Neural progenitor cell (in vitro differentiated cells): ENCODE results near the gene GPR143. TPM values are rescaled to one million over a fixed set of nuclear protein-coding genes. Genes with fewer than 3 reads are reported as not detected.

ENCODE experiments used
- DNase-seq: peaks from one replicate; pipeline ENCODE4 v3.0.0-alpha.2; 2016; ENCODE audit warnings: low spot score
- H2AFZ ChIP-seq: fragments of 200-600 bp; sonication (generic); replicated peaks from 2 replicates; pipeline ENCODE4 v1.6.1; 2016; ENCODE audit warnings: antibody characterized with exemption
- H3F3A ChIP-seq: fragments of 200-600 bp; sonication (generic); 2 replicates; pipeline ENCODE4 v1.6.1; 2016; ENCODE audit warnings: antibody characterized with exemption, low read depth
- H3K27ac ChIP-seq: fragments of 200-600 bp; sonication (generic); 2 replicates; pipeline ENCODE4 v1.5.1; 2016; ENCODE audit warnings: mild to moderate bottlenecking
- H3K27me3 ChIP-seq: fragments of 200-600 bp; sonication (generic); 2 replicates; pipeline ENCODE4 v1.6.1; 2016; ENCODE audit warnings: mild to moderate bottlenecking, moderate library complexity
- H3K36me3 ChIP-seq: fragments of 200-600 bp; sonication (generic); 2 replicates; pipeline ENCODE4 v1.5.1; 2016
- H3K4me1 ChIP-seq: fragments of 200-600 bp; sonication (generic); 2 replicates; pipeline ENCODE4 v1.6.1; 2016; ENCODE audit warnings: mixed run types
- H3K4me2 ChIP-seq: fragments of 200-600 bp; sonication (generic); 2 replicates; pipeline ENCODE4 v1.6.1; 2016
- H3K4me3 ChIP-seq: fragments of 200-600 bp; sonication (generic); 2 replicates; pipeline ENCODE4 v1.5.1; 2016
- H3K79me2 ChIP-seq: fragments of 200-600 bp; sonication (generic); 2 replicates; pipeline ENCODE4 v1.6.1; 2016; ENCODE audit warnings: low read depth
- H3K9ac ChIP-seq: fragments of 200-600 bp; sonication (generic); 2 replicates; pipeline ENCODE4 v1.6.1; 2016
- H3K9me3 ChIP-seq: fragments of 200-600 bp; sonication (generic); 2 replicates; pipeline ENCODE4 v1.5.1; 2016; ENCODE audit warnings: low read depth
- H4K20me1 ChIP-seq: fragments of 200-600 bp; sonication (generic); 2 replicates; pipeline ENCODE4 v1.6.1; 2016; ENCODE audit warnings: low read depth
- H3K27ac Mint-ChIP-seq: 3 replicates; pipeline ENCODE4 v1.8.0; 2021; ENCODE audit warnings: mixed read lengths
- H3K27me3 Mint-ChIP-seq: 2 replicates; pipeline ENCODE4 v1.8.0; 2022; ENCODE audit warnings: low read depth, mild to moderate bottlenecking, inconsistent platforms, moderate library complexity, mixed read lengths; ENCODE audit not compliant: insufficient read depth
- H3K36me3 Mint-ChIP-seq: 3 replicates; pipeline ENCODE4 v1.8.0; 2021; ENCODE audit warnings: mixed read lengths
- H3K4me1 Mint-ChIP-seq: 3 replicates; pipeline ENCODE4 v1.8.0; 2021; ENCODE audit warnings: mixed read lengths
- H3K4me3 Mint-ChIP-seq: 3 replicates; pipeline ENCODE4 v1.8.0; 2021; ENCODE audit warnings: mild to moderate bottlenecking, moderate library complexity, mixed read lengths
- H3K9me3 Mint-ChIP-seq: 3 replicates; pipeline ENCODE4 v1.8.0; 2020; ENCODE audit warnings: mixed read lengths
- CTCF ChIP-seq: fragments of 200-600 bp; sonication (generic); IDR thresholded peaks from 2 replicates; pipeline ENCODE4 v1.5.1; 2017; ENCODE audit warnings: antibody characterized with exemption, mild to moderate bottlenecking
- EZH2 ChIP-seq: fragments of 200-600 bp; sonication (generic); IDR thresholded peaks from 2 replicates; pipeline ENCODE4 v1.6.1; 2017; ENCODE audit warnings: antibody characterized with exemption, mild to moderate bottlenecking, moderate library complexity
- EZH2phosphoT487 ChIP-seq: fragments of 200-600 bp; sonication (generic); IDR thresholded peaks from 2 replicates; pipeline ENCODE4 v1.6.1; 2017; ENCODE audit warnings: antibody characterized with exemption
- total RNA-seq: library from RNA; depleted of rRNA; stranded (reverse); fragments of >200 nt; gene quantifications from 2 replicates; pipeline ENCODE4 v1.2.3, GENCODE V29; 2015; ENCODE audit warnings: low replicate concordance

Gene GPR143
- total RNA-seq, 1 donor from 2014 or later = 10.6 TPM

GRCh38 chrX:9677098-9677739 is 88.4 kb downstream of the GPR143 start:
- Histone ChIP-seq H3K4me2 (no peak overlapping the region), H3K27me3 (no peaks in the 10 kb centered on the region)
- peaks cover 14% of the 10 kb centered on the region for H3K9me3 Mint-ChIP-seq

GRCh38 chrX:9676738-9677097 is 88.9 kb downstream of the GPR143 start:
- H3K27ac Mint-ChIP-seq = no peak overlapping the region
- H3K9me3 ChIP-seq = no peaks in the 10 kb centered on the region

More at GRCh38 chrX:9677098-9677739, 88.4 kb downstream of the GPR143 start:
- peaks cover 60% of the 10 kb centered on the region for H3K36me3 Mint-ChIP-seq
- TF ChIP-seq EZH2phosphoT487 (no peak), CTCF (no peak), EZH2 (no peak)
- Histone ChIP-seq H3K36me3 (no peaks in the 10 kb centered on the region), H3F3A (no peaks in the 10 kb centered on the region), H3K9ac (no peak overlapping the region), H4K20me1 (no peaks in the 10 kb centered on the region), H3K4me3 (no peak overlapping the region), H3K79me2 (no peaks in the 10 kb centered on the region), H3K4me1 (no peaks in the 10 kb centered on the region), H3K27ac (no peak overlapping the region), H2AFZ (no peak overlapping the region), H3K9me3 (no peaks in the 10 kb centered on the region)
- no peak for DNase-seq
- H3K27ac Mint-ChIP-seq = no peak overlapping the region
- no peaks in the 10 kb centered on the region for H3K4me1 Mint-ChIP-seq
- no peak overlapping the region for H3K4me3 Mint-ChIP-seq
- peaks cover 3% of the 10 kb centered on the region for H3K27me3 Mint-ChIP-seq

GRCh38 chrX:9676306-9676705 is 89.3 kb downstream of the GPR143 start:
- H3K4me1 Mint-ChIP-seq = no peaks in the 10 kb centered on the region
- Histone ChIP-seq H3K4me3 (no peak overlapping the region), H3K27me3 (no peaks in the 10 kb centered on the region), H4K20me1 (no peaks in the 10 kb centered on the region), H3K79me2 (no peaks in the 10 kb centered on the region), H2AFZ (no peak overlapping the region), H3K27ac (no peak overlapping the region), H3K36me3 (no peaks in the 10 kb centered on the region), H3K4me1 (no peaks in the 10 kb centered on the region), H3K4me2 (no peak overlapping the region), H3K9me3 (no peaks in the 10 kb centered on the region), H3K9ac (no peak overlapping the region), H3F3A (no peaks in the 10 kb centered on the region)
- TF ChIP-seq CTCF (no peak), EZH2 (no peak), EZH2phosphoT487 (no peak)
- DNase-seq = no peak
- no peak overlapping the region for H3K27ac Mint-ChIP-seq
- H3K27me3 Mint-ChIP-seq = peaks cover 3% of the 10 kb centered on the region
- H3K4me3 Mint-ChIP-seq = no peak overlapping the region
- peaks cover 14% of the 10 kb centered on the region for H3K9me3 Mint-ChIP-seq
- H3K36me3 Mint-ChIP-seq = peaks cover 64% of the 10 kb centered on the region

More at GRCh38 chrX:9676738-9677097, 88.9 kb downstream of the GPR143 start:
- Mint-ChIP-seq H3K27me3 (peaks cover 3% of the 10 kb centered on the region), H3K4me3 (no peak overlapping the region), H3K9me3 (peaks cover 14% of the 10 kb centered on the region), H3K4me1 (no peaks in the 10 kb centered on the region), H3K36me3 (peaks cover 64% of the 10 kb centered on the region)
- Histone ChIP-seq H3K4me2 (no peak overlapping the region), H3K4me3 (no peak overlapping the region), H3F3A (no peaks in the 10 kb centered on the region), H3K36me3 (no peaks in the 10 kb centered on the region), H3K9ac (no peak overlapping the region), H2AFZ (no peak overlapping the region), H3K4me1 (no peaks in the 10 kb centered on the region), H3K27ac (no peak overlapping the region), H3K79me2 (no peaks in the 10 kb centered on the region), H4K20me1 (no peaks in the 10 kb centered on the region), H3K27me3 (no peaks in the 10 kb centered on the region)
- TF ChIP-seq EZH2 (no peak), EZH2phosphoT487 (no peak), CTCF (no peak)
- no peak for DNase-seq

Other genes starting within 250 kb of the GPR143 start
- 9.1 and 11.8 TPM in 2 replicates for gene SHROOM2, start 20.6 kb upstream of the GPR143 start, total RNA-seq
- gene CLDN34, start 201.5 kb upstream of the GPR143 start, total RNA-seq = 0.37 TPM in 1 of 2 replicates, not detected in the other